Forelimb muscle (tissue), 1 donor: Measurements from ENCODE around the gene RFTN1. TPM values are rescaled to one million over a fixed set of nuclear protein-coding genes. Genes with fewer than 3 reads are reported as not detected.

Experiments
- DNase-seq: peaks from one replicate; pipeline ENCODE4 v3.0.0-alpha.2; 2013; ENCODE audit warnings: low read depth
- polyA plus RNA-seq: library from polyadenylated mRNA; unstranded; fragments of 120-200 nt; gene quantifications from one replicate; pipeline ENCODE4 v1.2.1, GENCODE V29; 2013; ENCODE audit not compliant: insufficient read length

The RFTN1 gene
- polyA plus RNA-seq, 1 donor: 12.1 TPM

DNA sequence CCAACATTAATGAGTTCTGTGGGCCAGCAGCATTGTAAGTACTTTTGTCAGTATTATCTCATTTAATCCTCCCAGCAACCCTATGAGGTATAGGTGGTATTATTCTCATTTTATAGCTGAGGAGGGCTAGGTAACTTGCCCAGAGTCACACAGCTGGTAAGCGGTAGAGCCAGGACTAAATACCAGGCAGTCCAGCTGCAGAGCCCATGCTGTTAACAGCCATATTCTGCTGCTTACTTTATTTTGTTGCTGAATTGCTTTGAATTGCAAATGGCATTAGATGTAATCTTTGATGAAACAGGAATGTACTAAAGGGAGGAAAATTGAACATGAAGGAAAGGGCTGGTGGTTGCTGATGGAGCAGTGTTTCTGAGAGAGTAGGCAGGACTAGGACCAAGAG lies 228.9 kb downstream of the RFTN1 start:
- no peak for DNase-seq

DNA sequence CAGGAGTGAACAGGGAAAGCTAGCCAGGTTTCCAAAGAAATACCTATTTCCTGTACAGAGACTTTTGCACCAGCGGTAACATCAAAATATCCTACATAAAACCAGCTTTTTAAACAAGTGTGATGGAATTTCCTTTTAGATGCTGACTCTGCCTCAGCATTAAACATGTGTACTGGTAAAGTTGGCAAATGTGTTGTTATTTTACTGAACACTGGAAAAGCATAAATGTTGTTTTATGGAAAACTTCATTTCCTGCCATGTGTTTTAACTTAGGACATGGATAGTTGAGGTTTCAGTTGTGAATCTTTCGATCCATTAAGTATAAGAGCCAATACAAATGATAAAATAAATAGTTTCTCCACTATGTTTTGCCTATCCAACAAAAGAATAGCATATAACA lies 232.8 kb downstream of the RFTN1 start:
- no peak for DNase-seq

DNA sequence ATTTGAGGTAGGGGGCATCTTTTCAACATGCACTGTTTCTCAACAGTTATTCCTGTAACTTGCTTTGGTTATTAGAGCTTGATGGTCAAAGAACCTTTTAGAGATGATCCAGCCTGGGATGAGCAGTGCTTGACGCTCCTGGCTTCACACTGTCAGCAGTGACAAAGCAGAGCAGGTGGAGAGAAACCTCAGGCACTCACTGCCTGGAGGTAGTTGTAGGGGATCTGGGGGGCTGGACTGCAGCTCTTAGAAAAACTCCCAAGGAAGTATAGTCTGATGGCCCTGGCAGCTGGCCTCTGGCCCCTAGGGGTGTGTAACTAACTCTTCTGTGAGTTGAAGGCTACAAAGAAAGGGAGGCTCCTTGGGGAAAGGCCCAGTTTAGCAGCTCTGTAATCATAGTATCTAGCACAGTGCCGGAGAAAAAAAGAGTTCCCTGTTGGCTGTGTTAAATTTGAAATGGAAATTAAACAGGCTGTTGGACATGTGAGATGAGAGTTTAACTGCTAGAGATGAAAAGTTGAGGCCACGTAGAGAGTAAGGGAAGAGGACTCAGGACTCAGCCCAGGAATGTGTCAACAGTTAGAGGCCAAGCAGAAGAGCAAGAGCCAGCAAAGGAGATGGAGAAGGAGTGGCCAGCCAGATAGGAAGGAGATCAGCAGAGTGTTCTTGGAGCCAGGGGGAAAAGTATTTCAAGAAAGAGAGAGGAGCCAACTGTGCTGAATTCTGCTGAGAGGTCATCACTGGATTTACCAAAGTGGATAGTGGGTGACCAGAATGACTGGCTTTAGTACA lies 234.3 kb downstream of the RFTN1 start:
- DNase-seq: no peak

DNA sequence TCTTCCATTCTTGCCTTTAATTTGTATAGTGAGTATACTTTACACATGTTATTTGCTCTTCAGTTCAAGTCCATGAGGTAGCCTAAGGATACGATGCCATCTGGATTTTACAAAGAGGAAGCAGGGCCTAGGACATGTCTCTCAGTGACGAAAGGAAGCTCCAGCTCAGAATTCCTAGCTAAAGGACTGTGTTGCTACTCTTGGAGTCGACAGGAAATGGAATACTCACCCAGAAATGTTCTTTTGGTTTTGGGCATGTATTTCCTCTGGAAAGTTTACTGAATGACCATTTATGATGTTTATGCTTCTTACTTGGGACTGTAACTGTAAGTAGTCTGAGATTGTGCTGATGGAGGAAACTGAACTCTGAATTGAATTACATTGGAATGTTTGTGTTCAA lies 236.0 kb downstream of the RFTN1 start:
- no peak for DNase-seq

DNA sequence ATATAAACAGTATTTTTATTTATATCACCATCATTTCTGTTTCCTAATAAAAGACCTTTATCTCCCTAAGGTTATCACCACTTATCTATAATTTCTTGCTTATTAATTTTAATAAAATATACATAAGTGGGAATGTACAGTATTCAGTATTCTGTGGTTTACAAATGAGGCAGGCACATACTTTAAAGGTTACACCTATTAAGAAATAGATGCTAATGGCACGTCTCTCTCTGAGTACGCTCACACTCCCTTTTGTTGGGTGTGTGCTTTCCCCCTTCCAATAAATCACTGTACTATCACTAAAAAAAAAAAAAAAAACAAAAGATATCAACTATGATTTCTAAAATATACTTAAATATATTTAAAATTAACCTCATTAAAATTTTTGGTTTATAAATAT lies 239.6 kb downstream of the RFTN1 start:
- no peak for DNase-seq

DNA sequence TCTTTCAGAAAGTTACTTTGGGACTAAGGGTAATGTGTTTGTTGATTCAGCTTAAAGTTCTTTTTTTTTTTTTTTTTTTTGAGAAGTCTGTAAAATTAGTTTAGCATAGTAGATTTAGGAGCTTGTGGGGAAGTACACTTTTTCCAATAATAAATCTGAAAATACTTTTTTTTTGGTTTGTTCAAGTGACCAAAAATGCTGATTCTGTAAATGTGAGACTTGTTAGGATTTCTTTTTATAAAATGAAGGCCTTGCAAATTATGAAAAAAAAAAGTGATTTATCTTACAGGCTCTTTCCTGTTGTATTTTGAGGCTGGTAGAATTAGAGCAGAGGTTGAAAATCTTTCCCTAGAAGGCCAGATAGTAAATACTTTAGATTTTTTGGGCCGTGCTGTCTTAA lies 240.9 kb downstream of the RFTN1 start:
- DNase-seq: no peak

DNA sequence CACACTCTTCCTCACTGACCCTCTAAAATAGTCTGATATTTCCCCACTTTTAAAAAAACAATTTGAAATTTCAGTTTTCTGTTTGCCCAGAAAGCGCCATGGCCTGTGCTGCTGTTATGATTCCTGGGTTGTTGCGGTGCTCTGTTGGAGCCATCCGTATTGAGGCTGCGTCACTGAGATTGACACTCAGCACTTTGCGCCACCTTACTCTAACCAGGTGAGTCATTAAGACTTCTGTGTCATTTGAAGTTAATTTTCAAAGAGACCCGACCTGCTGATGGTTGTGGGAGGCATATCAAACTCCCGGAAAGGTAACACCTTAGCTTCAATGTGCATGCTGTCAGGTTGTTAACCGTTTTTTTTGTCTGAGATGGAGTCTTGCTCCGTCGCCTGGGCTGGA lies 242.6 kb downstream of the RFTN1 start:
- no peak for DNase-seq

DNA sequence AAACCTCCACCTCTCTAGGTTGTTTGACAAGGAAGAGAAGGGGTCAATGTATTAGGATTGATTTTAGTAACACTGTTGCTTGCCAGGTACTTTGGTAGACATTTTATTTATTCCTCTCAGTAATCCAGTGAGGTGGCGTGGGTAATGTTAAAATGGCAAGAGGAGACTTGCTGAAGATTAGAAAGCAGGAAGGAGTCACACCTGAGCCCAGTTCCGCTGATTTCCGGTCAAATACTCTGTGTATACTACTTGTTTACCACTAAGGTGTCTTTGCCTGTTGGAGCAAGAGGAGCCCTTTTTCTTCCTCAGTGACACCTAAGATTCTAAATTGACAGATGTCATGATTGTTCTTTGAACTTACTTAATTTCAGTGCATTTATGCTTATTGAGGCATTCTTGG lies 246.8 kb downstream of the RFTN1 start:
- DNase-seq: no peak

Other genes starting within 250 kb of the RFTN1 start
- 25.8 TPM for gene DPH3, start 248.8 kb downstream of the RFTN1 start, polyA plus RNA-seq
- gene OXNAD1, start 248.5 kb downstream of the RFTN1 start, polyA plus RNA-seq: 8.8 TPM
- gene DAZL, start 91.7 kb upstream of the RFTN1 start, polyA plus RNA-seq: not detected